G401 (cell line): ENCODE results near the gene RBM20. TPM values are rescaled to one million over a fixed set of nuclear protein-coding genes. Genes with fewer than 3 reads are reported as not detected.

Source experiments
- DNase-seq: peaks from one replicate; pipeline ENCODE4 v3.0.0-alpha.2; 2015; ENCODE audit warnings: low spot score
- in situ Hi-C: cut with HindIII; loops from 2 replicates; pipeline ENCODE4 v1.10.0; 2016; ENCODE audit warnings: low sequenced_read_pairs, mixed read lengths
- total RNA-seq: library from RNA; depleted of rRNA; stranded (reverse); fragments of >200 nt; shearing (Covaris generic); gene quantifications from 2 replicates; pipeline ENCODE4 v1.2.3, GENCODE V29; 2014

The RBM20 gene
- total RNA-seq, 1 experiment from 2014 or later: 2.7 TPM

DNA sequence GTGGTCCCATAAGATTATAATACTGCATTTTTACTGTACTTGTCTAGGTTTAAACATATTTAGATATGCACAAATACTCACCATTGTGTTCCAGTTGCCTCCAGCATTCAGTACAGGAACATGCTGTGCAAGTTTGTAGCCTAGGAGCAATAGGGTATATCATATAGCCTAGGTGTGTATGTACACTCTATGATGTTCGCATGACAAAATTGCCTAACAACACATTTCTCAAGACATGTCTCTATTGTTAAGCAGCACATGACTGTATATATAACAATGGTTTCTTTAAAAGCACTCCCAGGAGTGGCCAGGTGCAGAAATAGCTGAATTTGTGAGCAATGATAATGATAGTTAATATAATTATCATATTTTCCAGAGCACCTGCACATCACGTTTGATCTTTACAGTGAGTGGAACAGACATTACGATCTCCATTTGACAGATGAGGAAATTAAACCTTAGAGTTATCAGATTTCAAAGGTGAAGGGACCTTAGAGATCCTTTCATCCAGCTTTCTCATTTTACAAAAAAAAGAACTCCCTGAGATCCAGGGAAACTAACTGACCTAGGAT, 128.4 kb downstream of the RBM20 start:
- DNase-seq: no peak
- in situ Hi-C loops: no loop called here

DNA sequence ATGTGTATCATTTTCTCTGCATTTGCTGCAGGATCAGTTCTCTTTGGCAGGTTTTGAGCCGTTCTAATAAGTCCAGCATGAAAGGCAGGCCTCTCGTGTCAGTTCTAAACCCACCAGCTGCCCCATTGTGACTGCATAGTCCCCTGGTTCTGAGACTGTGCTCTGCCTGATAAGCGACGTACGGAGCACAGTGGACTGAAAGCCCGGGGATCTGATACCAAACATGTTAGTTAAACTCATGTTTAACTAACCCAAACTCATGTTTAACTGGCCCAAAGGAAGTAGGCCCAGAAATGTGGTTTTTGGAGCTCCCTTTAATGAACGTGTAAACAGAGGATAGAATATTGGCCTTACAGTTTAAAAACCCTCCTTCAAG, 129.5 kb downstream of the RBM20 start:
- in situ Hi-C loops: no loop called here
- DNase-seq: no peak

DNA sequence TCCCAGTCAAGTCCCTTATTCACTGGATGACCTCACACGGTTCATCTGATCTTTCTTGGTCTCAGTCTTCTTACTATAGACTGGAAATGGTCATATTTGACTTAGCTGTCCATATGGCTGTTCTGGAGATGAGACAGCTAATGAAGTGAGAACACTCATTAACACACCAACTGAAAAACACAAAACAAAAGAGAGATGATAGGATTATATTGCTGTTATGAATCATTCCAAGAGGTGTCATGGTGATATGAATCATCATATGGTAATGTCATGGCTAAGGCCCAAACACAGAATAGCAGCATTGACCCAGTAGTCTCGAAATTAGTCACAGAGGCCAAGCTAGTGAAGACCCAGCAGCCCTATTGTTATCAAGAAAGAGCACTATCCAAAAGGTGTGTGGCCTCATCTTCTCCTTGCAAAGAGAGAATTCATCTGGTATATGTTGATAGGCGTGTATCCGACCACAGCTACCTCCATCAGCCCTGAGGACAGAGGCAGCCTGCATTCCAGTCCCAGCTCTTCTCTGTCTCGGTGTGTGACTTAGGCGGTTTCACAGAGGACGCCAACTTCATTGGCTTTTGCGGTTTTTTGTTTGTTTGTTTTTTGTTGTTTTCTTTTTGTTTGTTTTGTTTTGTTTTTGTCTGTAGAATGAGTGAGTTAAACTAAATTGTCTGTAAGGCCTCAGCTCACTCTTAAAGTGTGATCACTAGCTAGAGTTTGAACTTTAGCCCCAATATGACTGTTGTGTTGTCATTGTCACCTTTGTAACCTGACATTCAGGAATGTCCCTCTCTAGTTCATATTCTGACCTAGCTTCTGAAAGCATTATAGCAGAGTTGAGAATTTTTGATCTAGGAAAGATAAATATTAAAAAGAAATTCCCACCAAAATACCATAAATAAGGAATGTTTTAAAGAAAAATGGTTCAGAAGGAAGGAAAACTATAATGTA, 130.2 kb downstream of the RBM20 start:
- DNase-seq: no peak
- in situ Hi-C loops: no loop called here

DNA sequence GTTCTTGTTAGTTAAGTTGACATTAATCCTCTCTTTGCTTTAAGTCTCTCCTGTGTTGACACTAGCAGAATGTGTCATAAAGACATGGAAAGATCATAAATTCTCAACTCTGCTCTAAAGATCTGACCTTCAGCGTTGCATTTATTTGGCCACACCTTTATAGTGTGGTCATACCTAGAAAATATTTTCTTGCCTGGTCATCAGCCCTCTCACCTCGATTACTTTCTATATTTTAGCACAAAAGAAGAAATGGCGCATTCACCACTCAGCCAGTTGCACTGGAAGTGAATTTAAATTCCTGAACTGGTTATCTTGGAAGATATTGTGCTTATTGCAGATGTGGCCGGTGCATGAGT, 130.9 kb downstream of the RBM20 start:
- DNase-seq: no peak
- in situ Hi-C loops: no loop called here

DNA sequence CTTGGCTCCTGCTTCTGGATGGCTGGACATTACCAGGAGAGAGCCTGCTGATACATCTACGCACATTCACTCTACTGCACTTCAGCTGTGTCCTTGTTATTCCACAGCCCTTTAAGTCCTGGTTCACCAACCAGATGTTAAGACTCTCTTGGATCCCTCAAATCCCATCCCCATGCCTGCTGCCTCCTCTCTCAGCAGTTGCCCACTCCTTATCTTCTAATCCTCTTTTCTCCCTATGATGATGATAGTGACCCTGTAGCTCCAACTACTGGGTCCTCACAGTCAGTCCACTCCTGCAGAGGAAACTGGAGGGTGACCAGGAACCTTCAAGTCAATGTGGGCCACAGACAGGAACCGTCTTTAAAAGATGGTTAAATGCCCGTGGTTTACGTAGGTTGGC, 131.3 kb downstream of the RBM20 start:
- in situ Hi-C loops: no loop called here
- DNase-seq: no peak

DNA sequence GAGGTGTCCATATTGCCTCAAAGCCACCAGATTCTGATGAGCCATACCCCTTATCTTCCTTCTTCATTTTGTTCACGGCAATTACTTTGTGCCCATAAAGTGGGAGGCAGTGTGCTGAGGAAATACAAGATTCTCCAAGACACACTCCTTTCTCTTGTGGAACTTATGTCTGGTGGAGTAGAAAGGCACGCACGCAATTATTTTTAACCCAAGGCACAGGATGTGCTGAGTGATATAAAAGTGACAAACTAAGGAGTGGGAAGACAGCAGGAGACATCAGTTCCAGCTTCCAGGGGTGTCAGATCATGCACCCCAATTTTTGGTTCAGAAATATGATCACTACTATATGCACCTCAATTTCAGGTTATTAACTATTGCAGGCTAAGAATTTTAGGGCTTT, 132.9 kb downstream of the RBM20 start:
- no peak for DNase-seq
- in situ Hi-C loops: no loop called here

DNA sequence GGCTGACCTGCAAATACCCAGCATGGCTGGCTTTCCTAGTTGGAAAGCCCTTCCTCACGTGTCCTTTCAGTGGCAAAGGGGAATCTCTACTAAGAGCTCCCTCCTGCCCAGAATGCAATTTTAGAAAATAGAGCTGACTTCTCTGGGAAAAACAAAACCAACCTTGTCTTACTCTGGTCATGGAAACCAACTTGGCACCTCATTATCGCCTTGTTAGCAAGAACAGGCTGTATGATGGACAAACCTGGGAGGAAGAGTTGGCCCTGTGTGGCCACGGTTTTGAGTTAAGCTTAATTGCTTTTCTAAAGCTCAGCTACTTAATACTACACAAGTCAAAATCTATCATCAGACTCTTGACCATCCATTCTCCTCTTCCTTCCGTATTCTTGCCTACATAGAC, 133.5 kb downstream of the RBM20 start:
- DNase-seq: no peak
- in situ Hi-C loops: no loop called here

DNA sequence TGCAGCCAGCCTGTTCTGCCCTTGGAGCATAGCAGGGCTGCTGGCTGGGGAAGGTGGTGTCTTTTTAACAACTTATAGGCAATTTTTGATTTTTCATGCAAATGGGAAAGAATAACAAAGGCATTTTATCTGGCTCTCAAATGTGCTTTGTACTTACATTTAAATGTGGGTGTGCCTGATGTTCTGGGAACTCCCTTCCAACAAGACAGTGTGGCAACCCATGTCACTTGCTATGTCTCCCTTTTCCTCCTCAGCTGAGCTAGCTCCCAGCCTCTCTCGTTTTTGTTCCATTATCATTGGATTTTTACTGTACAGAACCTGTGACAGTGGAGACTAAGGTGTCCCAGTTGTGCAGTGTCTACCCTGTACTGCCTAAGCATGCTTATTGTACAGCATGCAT, 134.1 kb downstream of the RBM20 start:
- in situ Hi-C loops: no loop called here
- DNase-seq: no peak

DNA sequence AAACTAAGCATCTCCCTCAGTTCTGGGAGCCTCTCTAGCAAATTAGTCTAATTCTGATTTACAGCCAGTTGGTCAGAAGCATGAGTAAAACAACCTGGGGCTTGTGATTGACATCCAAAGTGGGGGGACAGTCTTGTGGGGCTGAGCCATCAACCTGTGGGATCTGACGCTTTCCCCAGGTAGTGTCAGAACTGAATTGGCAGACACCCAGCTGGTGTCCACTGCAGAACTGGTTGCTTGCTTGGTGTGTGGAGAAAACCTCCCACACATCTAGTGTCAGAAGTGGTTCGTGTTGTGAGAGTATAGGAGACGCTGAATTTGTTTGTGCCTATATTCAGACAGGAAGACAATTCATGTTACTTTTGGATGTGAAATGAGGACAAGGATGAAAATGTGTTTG, 135.4 kb downstream of the RBM20 start:
- DNase-seq: peak; percentile 46
- in situ Hi-C loops: no loop called here

DNA sequence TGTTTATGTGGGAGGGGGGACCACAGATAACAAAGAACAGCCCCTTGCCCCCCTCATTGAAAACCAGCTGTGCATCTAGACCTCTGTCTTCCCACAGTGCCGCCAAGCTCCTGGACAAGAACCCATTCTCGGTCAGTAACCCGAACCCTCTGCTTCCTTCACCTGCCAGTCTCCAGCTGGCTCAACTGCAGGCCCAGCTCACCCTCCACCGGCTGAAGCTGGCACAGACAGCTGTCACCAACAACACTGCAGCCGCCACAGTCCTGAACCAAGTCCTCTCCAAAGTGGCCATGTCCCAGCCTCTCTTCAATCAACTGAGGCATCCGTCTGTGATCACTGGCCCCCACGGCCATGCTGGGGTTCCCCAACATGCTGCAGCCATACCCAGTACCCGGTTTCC, 136.6 kb downstream of the RBM20 start:
- in situ Hi-C loops: no loop called here

DNA sequence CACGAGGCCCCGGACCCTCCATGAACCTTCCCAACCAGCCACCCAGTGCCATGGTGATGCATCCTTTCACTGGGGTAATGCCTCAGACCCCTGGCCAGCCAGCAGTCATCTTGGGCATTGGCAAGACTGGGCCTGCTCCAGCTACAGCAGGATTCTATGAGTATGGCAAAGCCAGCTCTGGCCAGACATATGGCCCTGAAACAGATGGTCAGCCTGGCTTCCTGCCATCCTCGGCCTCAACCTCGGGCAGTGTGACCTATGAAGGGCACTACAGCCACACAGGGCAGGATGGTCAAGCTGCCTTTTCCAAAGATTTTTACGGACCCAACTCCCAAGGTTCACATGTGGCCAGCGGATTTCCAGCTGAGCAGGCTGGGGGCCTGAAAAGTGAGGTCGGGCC, 137.0 kb downstream of the RBM20 start:
- in situ Hi-C loops: no loop called here
- peak; percentile 93 for DNase-seq

More for the DNA sequence above, 136.6 kb downstream of the RBM20 start:
- DNase-seq: peak; percentile 32

DNA sequence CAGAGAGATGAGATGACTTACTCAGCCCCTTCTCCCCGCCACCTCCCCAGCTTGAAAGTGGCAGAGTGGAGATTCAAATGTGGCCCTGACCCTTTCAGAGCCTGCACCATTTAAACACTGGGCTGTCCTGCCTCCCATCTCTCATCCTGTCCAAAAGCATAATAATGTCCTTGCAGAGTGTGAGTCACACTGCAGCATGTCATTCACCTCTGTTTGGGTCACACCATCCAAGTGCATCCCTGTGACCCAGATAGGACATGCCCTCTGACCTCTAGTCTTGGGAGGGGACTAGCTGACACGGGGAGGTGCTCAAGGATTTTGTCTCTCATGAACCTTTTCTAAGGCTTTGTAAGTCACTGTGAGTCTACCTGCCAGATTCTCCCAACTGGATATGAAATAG, 138.5 kb downstream of the RBM20 start:
- in situ Hi-C loops: no loop called here

DNA sequence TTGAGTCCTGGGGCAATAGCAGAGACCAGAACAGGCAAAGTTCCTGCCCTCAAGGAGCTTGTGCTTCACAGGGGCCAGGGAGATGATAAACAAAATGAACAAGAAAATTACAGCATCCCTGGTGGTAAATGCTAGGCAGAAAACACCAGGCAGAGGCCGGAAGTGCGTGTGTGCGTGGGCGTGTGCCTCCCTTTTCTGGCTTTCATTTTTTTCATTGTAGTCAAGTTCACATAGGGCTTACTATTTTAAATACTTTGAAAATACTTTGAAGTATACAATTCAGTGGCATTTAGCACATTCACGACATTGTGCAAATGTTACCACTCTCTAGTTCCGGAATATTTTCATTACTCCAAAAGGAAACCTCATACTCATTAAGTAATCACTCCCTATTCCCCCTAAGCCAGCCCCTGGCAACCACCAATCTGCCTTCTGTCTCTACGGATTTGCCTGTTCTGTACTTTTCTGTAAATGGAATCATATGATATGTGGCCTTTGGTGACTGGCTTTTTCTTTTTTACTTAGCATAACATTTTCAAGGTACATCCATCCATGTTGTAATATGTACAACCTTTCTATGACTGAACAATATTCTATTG, 139.5 kb downstream of the RBM20 start:
- in situ Hi-C loops: no loop called here

More for the DNA sequence above, 138.5 kb downstream of the RBM20 start:
- no peak for DNase-seq

DNA sequence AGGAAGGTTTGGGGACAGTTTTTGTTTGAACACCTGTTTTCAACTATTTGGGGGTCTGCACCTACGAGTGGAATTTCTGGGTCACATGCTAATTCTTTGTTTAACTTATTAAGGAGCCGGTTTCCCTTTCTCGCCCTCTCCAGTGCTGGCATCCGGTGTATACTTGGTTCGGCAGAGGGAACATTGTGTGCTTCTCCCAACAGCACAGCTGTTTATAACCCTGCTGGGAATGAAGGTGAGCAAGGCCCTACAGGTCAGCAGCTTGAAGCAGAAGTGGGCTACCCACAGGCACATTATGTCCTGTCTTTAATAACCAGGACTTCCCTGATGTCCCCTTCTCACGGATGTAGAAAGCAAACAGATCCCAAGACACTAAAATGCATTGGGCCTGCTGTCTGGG, 140.1 kb downstream of the RBM20 start:
- no peak for DNase-seq
- in situ Hi-C loops: no loop called here

More for the DNA sequence above, 139.5 kb downstream of the RBM20 start:
- DNase-seq: no peak

DNA sequence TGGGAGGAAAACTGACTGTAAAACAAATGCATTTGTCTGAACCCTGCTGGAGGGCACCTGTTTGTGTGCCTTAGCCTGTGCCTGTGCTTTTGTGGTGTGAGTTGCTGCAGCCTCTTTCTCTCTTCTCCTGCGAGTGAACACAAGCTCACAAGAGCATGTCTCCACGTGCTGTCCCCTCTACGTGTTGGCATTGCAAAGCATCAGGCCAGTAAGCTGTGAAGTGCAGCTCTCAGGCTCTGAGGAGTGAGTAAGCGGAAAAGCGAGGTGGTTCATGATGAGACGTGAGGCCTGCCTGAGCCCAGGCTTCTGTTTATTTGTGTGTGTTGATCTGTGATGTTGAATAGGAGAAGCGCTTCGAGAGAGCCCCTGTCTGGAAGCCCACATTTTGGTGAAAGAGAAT, 142.0 kb downstream of the RBM20 start:
- in situ Hi-C loops: loop anchor here (5.0 kb wide), 1 partner anchor 36 kb away; no protein-coding TSS in a partner anchor
- no peak for DNase-seq

DNA sequence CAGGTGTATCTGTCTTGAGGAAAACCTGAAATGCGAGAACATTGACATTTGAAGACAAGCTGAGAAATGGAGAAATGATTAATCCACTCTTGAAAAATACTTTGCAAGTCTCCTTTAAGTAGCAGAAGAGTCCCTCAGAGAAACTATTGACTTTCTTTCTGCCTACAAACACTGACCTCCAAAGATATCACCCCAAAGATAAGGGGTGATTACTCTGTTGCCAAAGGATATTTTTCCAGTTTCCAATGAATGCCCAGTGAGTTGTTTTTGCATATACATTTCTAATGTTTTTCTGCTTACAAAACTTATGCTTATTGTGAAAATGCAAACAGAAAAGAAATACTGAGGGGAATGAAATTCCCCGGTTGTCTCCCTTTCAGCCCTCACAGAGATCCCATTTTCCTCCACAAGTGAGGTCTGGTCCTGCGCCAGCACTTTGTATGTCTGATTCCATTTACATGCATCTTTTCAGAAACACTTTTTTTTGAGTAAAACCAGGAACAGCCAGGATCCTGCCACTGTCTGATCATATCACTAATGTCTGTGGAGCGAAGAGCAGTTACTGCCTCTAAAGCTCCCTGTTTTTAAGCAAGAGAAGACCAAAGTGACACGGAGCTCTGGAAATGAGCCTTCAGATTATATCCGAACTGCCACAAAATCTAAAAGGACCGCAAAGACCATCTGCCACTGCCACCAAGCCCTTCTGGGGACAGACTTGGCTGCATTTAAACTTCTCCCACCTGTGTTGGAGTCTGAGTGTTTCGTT, 144.7 kb downstream of the RBM20 start:
- in situ Hi-C loops: loop anchor here (5.0 kb wide), 1 partner anchor 33 kb away; no protein-coding TSS in a partner anchor
- peak; percentile 86 for DNase-seq

DNA sequence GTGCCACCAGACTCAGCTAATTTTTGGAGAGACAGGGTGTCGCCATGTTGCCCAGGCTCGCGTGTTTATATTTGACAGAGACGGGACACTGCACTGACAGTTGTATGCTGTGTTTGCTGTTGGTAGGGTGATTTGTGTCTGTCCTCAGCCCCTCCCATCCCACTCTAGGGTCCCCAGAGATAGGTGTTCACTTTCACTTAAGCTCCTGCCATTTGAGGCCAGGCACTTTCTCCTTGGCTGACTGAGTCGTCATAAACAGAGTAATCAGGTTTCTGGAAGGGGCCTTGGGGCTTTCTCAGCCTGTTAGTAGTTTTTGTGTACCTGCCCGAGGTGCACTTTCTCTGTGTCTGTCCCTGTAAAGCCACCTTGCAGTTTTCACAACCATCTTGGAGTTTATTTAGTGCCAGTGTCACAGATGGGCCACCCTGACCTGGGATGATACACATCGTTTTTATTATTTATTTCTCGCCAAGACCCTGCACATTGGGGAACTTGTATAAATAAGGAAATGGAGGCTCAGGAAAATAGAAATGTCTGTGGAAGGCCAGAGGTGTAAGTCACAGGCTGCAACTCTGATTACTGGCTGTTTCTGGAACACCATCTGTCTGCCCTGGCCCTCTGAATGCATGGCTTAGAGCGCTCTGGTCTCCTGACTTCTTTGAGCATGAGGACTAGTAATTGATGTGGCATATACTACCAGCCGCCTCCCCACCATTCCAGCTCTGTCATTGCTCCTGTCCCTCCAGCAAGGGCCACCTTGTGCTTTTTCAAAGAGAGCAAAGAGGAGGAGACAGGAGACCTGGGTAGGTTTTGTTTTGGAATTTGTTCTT, 145.7 kb downstream of the RBM20 start:
- DNase-seq: peak; percentile 78
- in situ Hi-C loops: loop anchor here (5.0 kb wide), 1 partner anchor 32 kb away; no protein-coding TSS in a partner anchor

DNA sequence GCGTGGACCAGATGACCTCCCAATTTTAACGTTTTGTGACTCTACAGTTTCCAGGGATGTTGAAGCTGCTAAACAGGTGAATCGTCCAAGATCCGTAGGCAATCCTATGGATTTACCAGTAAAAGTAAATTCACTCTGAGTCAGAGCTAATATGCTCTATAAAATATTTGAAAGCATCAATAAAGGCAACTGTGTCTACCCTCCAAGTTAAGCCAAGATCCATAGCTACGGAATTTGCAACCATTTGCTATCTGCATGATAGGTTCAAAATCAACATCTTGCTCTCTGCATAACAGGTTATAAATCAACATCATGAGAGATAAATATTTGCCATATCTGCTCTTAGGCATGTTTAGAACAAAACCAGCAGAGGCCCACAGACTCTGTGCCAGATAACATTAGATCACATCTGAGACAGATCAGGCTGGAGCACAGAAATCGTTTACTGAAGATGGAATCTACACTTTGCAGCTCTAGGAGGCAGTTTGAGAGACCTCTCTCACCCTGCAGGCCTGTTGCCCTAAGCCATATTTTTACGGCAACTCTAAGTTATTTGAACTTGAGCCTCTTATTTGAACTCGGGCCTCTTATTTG, 146.9 kb downstream of the RBM20 start:
- in situ Hi-C loops: no loop called here
- DNase-seq: no peak
